B cell (primary cell): ENCODE measurements around the gene CNBP. TPM values are rescaled to one million over a fixed set of nuclear protein-coding genes. Genes with fewer than 3 reads are reported as not detected.
A peak's percentile ranks its signal among the peaks of the same experiment; 100 is the strongest.

Source experiments
- ATAC-seq: fragments of 200-7000 bp; cut with Tn5 transposase; one replicate; pipeline ENCODE4 v1.10.0; 2021; ENCODE audit warnings: low read depth, mild to moderate bottlenecking, moderate number of reproducible peaks, moderate library complexity
- CTCF ChIA-PET: fragments of 350-600 bp; sonication (Branson Sonifier 250); formaldehyde crosslinking; loops from one replicate; lab custom pipeline; 2021; ENCODE audit warnings: antibody characterized with exemption, inconsistent platforms; lab: Charles Lee
- POLR2A ChIA-PET: fragments of 350-600 bp; sonication (Branson Sonifier 250); formaldehyde crosslinking; loops from one replicate; lab custom pipeline; 2021; ENCODE audit warnings: antibody characterized with exemption; lab: Charles Lee
- DNase-seq: peaks from one replicate; pipeline ENCODE4 v3.0.0; 2013
- H2AFZ ChIP-seq: 2 replicates; pipeline ENCODE4 v1.6.1; 2012; ENCODE audit warnings: mild to moderate bottlenecking, low read depth, low read length; ENCODE audit not compliant: insufficient read depth, poor library complexity, severe bottlenecking
- H3K27ac ChIP-seq, 2 donors: 1 replicate in 1 of 2; 2 replicates in 1 of 2; pipeline ENCODE4 v1.5.1; 2012 to 2013; ENCODE audit warnings: low read length in 2 of 2, mild to moderate bottlenecking in 2 of 2, moderate library complexity in 1 of 2
- H3K27me3 ChIP-seq, 4 experiments: fragments of 200-600 bp in 1 of 4; sonication (generic) in 1 of 4; replicated peaks in 1 of 4; 1 replicate in 2 of 4; 2 replicates in 2 of 4; pipeline versions ENCODE4 v1.6.1 to v1.7.0; 2013 to 2016; ENCODE audit warnings: low read length in 3 of 4, mild to moderate bottlenecking in 2 of 4, mixed read lengths in 1 of 4, moderate library complexity in 1 of 4; ENCODE audit not compliant: insufficient read depth in 4 of 4, control insufficient read depth in 3 of 4; ENCODE audit errors: control extremely low read depth in 1 of 4
- H3K36me3 ChIP-seq, 2 experiments: replicated peaks in 1 of 2; 1 replicate in 1 of 2; 2 replicates in 1 of 2; pipeline versions ENCODE4 v1.6.1 to v1.7.1; 2013; ENCODE audit warnings: low read length in 1 of 2; ENCODE audit not compliant: insufficient read depth in 2 of 2, control insufficient read depth in 1 of 2; ENCODE audit errors: control extremely low read depth in 1 of 2, extremely low read depth in 1 of 2
- H3K4me1 ChIP-seq, 2 donors: fragments of 200-600 bp in 1 of 2; sonication (generic) in 1 of 2; 1 replicate in 1 of 2; 2 replicates in 1 of 2; pipeline versions ENCODE4 v1.5.1 to v1.6.1; 2013 to 2017; ENCODE audit warnings: low read length in 2 of 2; ENCODE audit not compliant: control insufficient read depth in 2 of 2, insufficient read depth in 2 of 2
- H3K4me2 ChIP-seq: replicated peaks from 2 replicates; pipeline ENCODE3; 2012; ENCODE audit warnings: mild to moderate bottlenecking, low read depth, low read length; ENCODE audit not compliant: poor library complexity, severe bottlenecking
- H3K4me3 ChIP-seq, 5 experiments: fragments of 200-600 bp in 1 of 5; sonication (generic) in 1 of 5; 1 replicate in 3 of 5; 2 replicates in 2 of 5; pipeline versions ENCODE4 v1.5.1 to v1.7.0; 2011 to 2016; ENCODE audit warnings: low read length in 4 of 5, mild to moderate bottlenecking in 4 of 5, low read depth in 2 of 5, control low read depth in 1 of 5, moderate library complexity in 1 of 5; ENCODE audit not compliant: insufficient read depth in 1 of 5; ENCODE audit errors: control extremely low read depth in 1 of 5, extremely low read depth in 1 of 5
- H3K79me2 ChIP-seq: fragments of 200-600 bp; sonication (generic); one replicate; pipeline ENCODE4 v1.6.0; 2016; ENCODE audit warnings: low read length; ENCODE audit not compliant: control insufficient read depth, insufficient read depth
- H3K9ac ChIP-seq: fragments of 200-600 bp; sonication (generic); 2 replicates; pipeline ENCODE4 v1.6.1; 2017; ENCODE audit warnings: mild to moderate bottlenecking, low read length, moderate library complexity
- H3K9me3 ChIP-seq, 3 donors: one replicate each; pipeline versions ENCODE4 v1.6.1 to v1.7.1; 2013; ENCODE audit warnings: low read length in 2 of 3; ENCODE audit not compliant: control insufficient read depth in 2 of 3, insufficient read depth in 1 of 3; ENCODE audit errors: control extremely low read depth in 1 of 3
- H4K20me1 ChIP-seq: 2 replicates; pipeline ENCODE4 v1.6.0; 2012; ENCODE audit warnings: mild to moderate bottlenecking, low read length; ENCODE audit not compliant: insufficient read depth, control insufficient read depth, poor library complexity, severe bottlenecking
- H3K27ac Mint-ChIP-seq: one replicate; pipeline ENCODE4 v1.8.0; 2021; ENCODE audit warnings: mixed read lengths
- H3K27me3 Mint-ChIP-seq: one replicate; pipeline ENCODE4 v1.8.0; 2021; ENCODE audit warnings: mixed read lengths
- H3K4me1 Mint-ChIP-seq: one replicate; pipeline ENCODE4 v1.8.0; 2021; ENCODE audit warnings: mixed read lengths
- H3K4me3 Mint-ChIP-seq: one replicate; pipeline ENCODE4 v1.8.0; 2021; ENCODE audit warnings: mixed read lengths
- H3K9me3 Mint-ChIP-seq: one replicate; pipeline ENCODE4 v1.8.0; 2022; ENCODE audit warnings: mixed read lengths; ENCODE audit not compliant: insufficient read depth
- EZH2 ChIP-seq: IDR thresholded peaks from 2 replicates; pipeline ENCODE4 v1.6.1; 2012; ENCODE audit warnings: borderline replicate concordance, low read depth, mild to moderate bottlenecking, moderate library complexity, low read length; ENCODE audit not compliant: insufficient read depth, poor library complexity, severe bottlenecking
- WGBS: methylation state at CpG from one replicate; pipeline ENCODE4 v1.1.5; 2013; ENCODE audit warnings: missing lambda C conversion rate; ENCODE audit not compliant: insufficient coverage; 5-methylcytosine and 5-hydroxymethylcytosine counted together
- intact Hi-C: fragments of 100-400 bp; cut with micrococcal nuclease; formaldehyde crosslinking; loops from one replicate; pipeline ENCODE4 v1.10.0; 2022
- polyA plus RNA-seq: library from polyadenylated mRNA; depleted of rRNA; stranded (reverse); fragments of >200 nt; gene quantifications from 2 replicates; pipeline ENCODE4 v1.2.3, GENCODE V29; 2012
- total RNA-seq, 2 donors: library from RNA; stranded (reverse); fragments of 120-200 nt in 1 of 2; gene quantifications; 1 replicate in 1 of 2; 2 replicates in 1 of 2; pipeline versions ENCODE4 v1.2.3 to v1.2.4, GENCODE V29; 2013 to 2022
- TF ChIP-seq, protein P1 (sequence below): fragments of 200-600 bp; IDR thresholded peaks from one replicate; pipeline ENCODE4 v1.8.0; 2022; ENCODE audit warnings: antibody characterized with exemption, mild to moderate bottlenecking

CNBP gene
- total and polyA plus RNA-seq, 2 donors (not counting 1 experiment from before 2014, with no cell fraction given), result 167 to 304 TPM

DNA sequence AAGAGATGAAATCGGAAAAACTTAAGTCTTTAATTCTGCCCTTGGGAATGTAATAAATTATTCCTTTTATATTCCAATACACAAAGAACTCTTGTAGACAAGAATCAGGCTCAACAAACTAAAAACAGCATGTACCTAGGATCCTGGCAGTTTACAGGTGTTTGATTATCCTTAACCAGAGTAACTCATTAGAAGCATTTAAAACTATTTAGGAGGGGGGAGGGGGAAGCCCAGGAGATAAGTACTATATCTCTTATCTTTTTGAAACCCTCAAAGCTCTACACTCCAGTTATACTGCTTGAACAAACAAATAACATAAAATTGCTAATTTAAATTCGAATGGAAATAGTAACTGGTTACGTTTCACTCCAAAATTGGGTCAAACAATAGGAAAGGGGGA lies 1.9 kb downstream of the CNBP start:
- Histone ChIP-seq H3K9me3 (no peaks in the 10 kb centered on the region), H2AFZ (no peak overlapping the region)

DNA sequence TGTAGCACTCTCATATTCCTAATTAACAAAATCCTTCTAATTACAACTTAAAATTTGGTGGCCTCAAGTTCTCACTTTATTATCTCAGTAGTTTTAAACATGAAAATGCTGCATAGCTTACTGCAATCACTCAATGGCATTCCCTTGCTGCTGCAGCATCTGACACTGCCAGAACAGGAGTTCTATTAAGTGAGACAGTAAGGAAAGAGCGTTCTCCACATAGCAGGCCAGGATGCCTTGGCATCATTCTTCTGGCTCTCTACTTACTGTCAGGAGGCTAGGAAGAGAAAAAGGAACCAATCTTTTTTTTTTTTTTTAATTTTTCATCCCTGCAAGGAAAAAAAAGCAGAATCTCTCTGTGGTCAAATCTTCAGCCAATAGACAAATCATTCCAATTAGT lies 3.2 kb downstream of the CNBP start:
- ATAC-seq, result no peak
- peak overlapping the region; percentile 46 for H3K27ac Mint-ChIP-seq
- TF ChIP-seq, protein P1, sequence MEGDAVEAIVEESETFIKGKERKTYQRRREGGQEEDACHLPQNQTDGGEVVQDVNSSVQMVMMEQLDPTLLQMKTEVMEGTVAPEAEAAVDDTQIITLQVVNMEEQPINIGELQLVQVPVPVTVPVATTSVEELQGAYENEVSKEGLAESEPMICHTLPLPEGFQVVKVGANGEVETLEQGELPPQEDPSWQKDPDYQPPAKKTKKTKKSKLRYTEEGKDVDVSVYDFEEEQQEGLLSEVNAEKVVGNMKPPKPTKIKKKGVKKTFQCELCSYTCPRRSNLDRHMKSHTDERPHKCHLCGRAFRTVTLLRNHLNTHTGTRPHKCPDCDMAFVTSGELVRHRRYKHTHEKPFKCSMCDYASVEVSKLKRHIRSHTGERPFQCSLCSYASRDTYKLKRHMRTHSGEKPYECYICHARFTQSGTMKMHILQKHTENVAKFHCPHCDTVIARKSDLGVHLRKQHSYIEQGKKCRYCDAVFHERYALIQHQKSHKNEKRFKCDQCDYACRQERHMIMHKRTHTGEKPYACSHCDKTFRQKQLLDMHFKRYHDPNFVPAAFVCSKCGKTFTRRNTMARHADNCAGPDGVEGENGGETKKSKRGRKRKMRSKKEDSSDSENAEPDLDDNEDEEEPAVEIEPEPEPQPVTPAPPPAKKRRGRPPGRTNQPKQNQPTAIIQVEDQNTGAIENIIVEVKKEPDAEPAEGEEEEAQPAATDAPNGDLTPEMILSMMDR, result no peak
- TF ChIP-seq EZH2, result no peak
- Histone ChIP-seq H3K4me3 (peak overlapping the region in 1 of 5 experiments; percentile 27), H3K9me3 (no peaks in the 10 kb centered on the region), H3K27ac (peak overlapping the region in 1 of 2 donors; percentile 92), H3K27me3 (no peaks in the 10 kb centered on the region), H4K20me1 (peaks cover 64% of the 10 kb centered on the region), H3K36me3 (peaks cover 0 to 33% of the 10 kb centered on the region in 2 experiments), H2AFZ (no peak overlapping the region), H3K9ac (peak overlapping the region; percentile 40), H3K4me2 (peak overlapping the region; percentile 85), H3K4me1 (peaks cover 55 to 69% of the 10 kb centered on the region in 2 donors), H3K79me2 (peaks cover 98% of the 10 kb centered on the region)
- peaks cover 67% of the 10 kb centered on the region for H3K4me1 Mint-ChIP-seq
- ChIA-PET CTCF (interaction anchor here (1.2 to 4.9 kb wide), 3 partner anchors 65 to 210 kb away, joined by 4 to 39 read pairs (median 5); no protein-coding TSS in a partner anchor), POLR2A (interaction anchor here (0.6 to 0.7 kb wide), 2 partner anchors 60 to 86 kb away, joined by 4 to 10 read pairs; no protein-coding TSS in a partner anchor)
- no peaks in the 10 kb centered on the region for H3K27me3 Mint-ChIP-seq
- no CpG with 5 or more reads among the region's 1 CpG for WGBS
- intact Hi-C loops, result loop anchor here (5.0 kb wide), 2 partner anchors 303 to 453 kb away; partner anchors contain the start of genes ACAD9 and RAB7A
- no peak for DNase-seq
- H3K4me3 Mint-ChIP-seq, result peak overlapping the region; percentile 77
- H3K9me3 Mint-ChIP-seq, result no peaks in the 10 kb centered on the region

More for the DNA sequence above, 1.9 kb downstream of the CNBP start:
- ATAC-seq, result no peak
- Mint-ChIP-seq H3K27me3 (no peaks in the 10 kb centered on the region), H3K9me3 (no peaks in the 10 kb centered on the region), H3K27ac (peak overlapping the region; percentile 72), H3K4me3 (peak overlapping the region; percentile 89), H3K4me1 (peaks cover 54% of the 10 kb centered on the region)
- ChIA-PET POLR2A (interaction anchor here (0.6 to 3.3 kb wide), 3 partner anchors 43 to 61 kb away, joined by 4 to 28 read pairs (median 9); no protein-coding TSS in a partner anchor), CTCF (interaction anchor here (1.0 to 4.9 kb wide), 5 partner anchors 20 to 212 kb away, joined by 4 to 39 read pairs (median 5); no protein-coding TSS in a partner anchor)
- Histone ChIP-seq H3K9ac (peak overlapping the region; percentile 92), H4K20me1 (peaks cover 50% of the 10 kb centered on the region), H3K36me3 (peaks cover 0 to 22% of the 10 kb centered on the region in 2 experiments), H3K4me1 (peaks cover 42 to 62% of the 10 kb centered on the region in 2 donors), H3K27ac (peak overlapping the region; percentile 88 to 92), H3K79me2 (peaks cover 96% of the 10 kb centered on the region), H3K4me2 (peak overlapping the region; percentile 85), H3K4me3 (peak overlapping the region; percentile 71 to 100 (median 98)), H3K27me3 (no peaks in the 10 kb centered on the region)
- DNase-seq, result no peak
- WGBS, result no CpG with 5 or more reads among the region's 3 CpGs
- intact Hi-C loops, result loop anchor here (2.0 to 5.0 kb wide), 3 partner anchors 155 to 455 kb away; partner anchors contain the start of genes ACAD9 and RAB7A
- TF ChIP-seq, protein P1, result no peak
- no peak for TF ChIP-seq EZH2
